Right lobe of liver (tissue), 6 donors: ENCODE data around the gene ATP5PD. TPM values are rescaled to one million over a fixed set of nuclear protein-coding genes. Genes with fewer than 3 reads are reported as not detected.
A peak's percentile ranks its signal among the peaks of the same experiment; 100 is the strongest.
"Not testable (repeated sequence)": the region's sequence is repeated elsewhere in the genome, so short reads cannot be mapped to it uniquely, and the experiment has no call there.

Source experiments
- ATAC-seq, 4 donors: fragments of 200-7000 bp; cut with Tn5 transposase; one replicate each; pipeline ENCODE4 v1.9.1; 2020; ENCODE audit warnings: mild to moderate bottlenecking in 4 of 4, moderate library complexity in 4 of 4
- DNase-seq, 3 donors: peaks; one replicate each; pipeline ENCODE4 v3.0.0-alpha.2; 2020
- H3K27ac ChIP-seq, 3 donors: fragments of 200-600 bp; one replicate each; pipeline ENCODE4 v1.8.0; 2022
- H3K27me3 ChIP-seq, 2 donors: fragments of 200-600 bp; one replicate each; pipeline ENCODE4 v1.8.0; 2022
- H3K36me3 ChIP-seq, 4 donors: fragments of 200-600 bp; sonication (generic) in 1 of 4; one replicate each; pipeline versions ENCODE4 v1.5.1 to v1.8.0; 2017 to 2022; ENCODE audit warnings: control low read depth in 1 of 4
- H3K4me1 ChIP-seq, 4 donors: fragments of 200-600 bp; sonication (generic) in 1 of 4; one replicate each; pipeline versions ENCODE4 v1.5.1 to v1.8.0; 2017 to 2022; ENCODE audit warnings: control low read depth in 1 of 4
- H3K4me3 ChIP-seq, 3 donors: fragments of 200-600 bp; one replicate each; pipeline ENCODE4 v1.8.0; 2022
- H3K9me3 ChIP-seq, 4 donors: fragments of 200-600 bp; sonication (generic) in 1 of 4; one replicate each; pipeline versions ENCODE4 v1.5.1 to v1.8.0; 2017 to 2022; ENCODE audit warnings: control low read depth in 1 of 4
- CTCF ChIP-seq, 4 donors: fragments of 200-600 bp in 3 of 4; fragments of 450-650 bp in 1 of 4; IDR thresholded peaks; one replicate each; pipeline versions ENCODE4 v1.5.1 to v1.8.0; 2016 to 2022; ENCODE audit warnings: antibody characterized with exemption in 4 of 4, mild to moderate bottlenecking in 2 of 4
- POLR2A ChIP-seq: fragments of 450-650 bp; IDR thresholded peaks from one replicate; pipeline ENCODE4 v1.6.1; 2017; ENCODE audit warnings: antibody characterized with exemption, mild to moderate bottlenecking
- WGBS: methylation state at CpG from one replicate; pipeline ENCODE4 v1.1.6; 2018; ENCODE audit warnings: low coverage, low lambda C conversion rate; ENCODE audit not compliant: insufficient coverage; ENCODE audit errors: missing lambda C conversion rate; 5-methylcytosine and 5-hydroxymethylcytosine counted together
- intact Hi-C, 2 donors: fragments of 100-400 bp; cut with DNase I; formaldehyde crosslinking; loops; one replicate each; pipeline versions ENCODE4 v1.11.2 to v1.14.1; 2022
- total RNA-seq, 6 experiments: library from RNA; depleted of rRNA in 2 of 6; stranded (reverse); fragments of >200 nt in 2 of 6; fragmentation: NEBNext Ultra II Directional in 3 of 6; extraction: Animal tissue kit (Norgen Biotek cat#: 25700) in 3 of 6; gene quantifications; one replicate each; pipeline versions ENCODE4 v1.1.0 to v1.2.4, GENCODE V29; 2016 to 2023
- donor health status: DM: no; HTN: yes; CAD: no.
- donor health status: DM: no; HTN: no; CAD: no.
- donor health status: DM: no; HTN: no; CAD: no.
- donor health status: DM: no; HTN: yes; CAD: no.
- donor health status: DM: no; HTN: yes; CAD: no.

ATP5PD gene
- total RNA-seq, 6 experiments from 2014 or later, result 145 to 262 (median 179) TPM

- Histone ChIP-seq H3K27ac (no peak overlapping the region), H3K9me3 (no peaks in the 10 kb centered on the region), H3K4me3 (no peak overlapping the region), H3K27me3 (no peaks in the 10 kb centered on the region), H3K4me1 (peaks cover 0 to 13% (median 4%) of the 10 kb centered on the region in 4 donors), H3K36me3 (no peaks in the 10 kb centered on the region)
- TF ChIP-seq CTCF (IDR thresholded peaks at IDR 0.05) (no peak), POLR2A (no peak)
- DNase-seq, result peak in 1 of 3 donors; percentile 19
- intact Hi-C loops, result no loop called here
- ATAC-seq, result no peak
- 80% methylated on average over 5 of the region's 8 CpGs for WGBS
These were observed 35.9 kb downstream of the ATP5PD start for GRCh38 chr17:75010683-75011400.

- TF ChIP-seq POLR2A (no peak), CTCF (IDR thresholded peaks at IDR 0.05) (no peak)
- DNase-seq, result no peak
- no peaks in the 10 kb centered on the region for H3K9me3 ChIP-seq
- no peaks in the 10 kb centered on the region for H3K36me3 ChIP-seq
- no peak overlapping the region for H3K4me3 ChIP-seq
- H3K4me1 ChIP-seq, result peaks cover 0 to 13% (median 4%) of the 10 kb centered on the region in 4 donors
- no peak overlapping the region for H3K27ac ChIP-seq
- 60% methylated on average over 2 of the region's 2 CpGs for WGBS
- no peaks in the 10 kb centered on the region for H3K27me3 ChIP-seq
- ATAC-seq, result no peak
- intact Hi-C loops, result loop anchor here in 1 of 2 donors (5.0 kb wide), 1 partner anchor 33 kb away; no protein-coding TSS in a partner anchor
These were observed 37.5 kb downstream of the ATP5PD start for GRCh38 chr17:75009139-75009724.

GRCh38 chr17:75008373-75008772 is 38.4 kb downstream of the ATP5PD start:
- no peak overlapping the region for H3K4me3 ChIP-seq
- peaks cover 0 to 6% (median 2%) of the 10 kb centered on the region in 4 donors for H3K4me1 ChIP-seq
- 38% methylated on average over 1 of the region's 6 CpGs for whole genome bisulfite sequencing
- TF ChIP-seq CTCF (IDR thresholded peaks at IDR 0.05), result no peak
- TF ChIP-seq POLR2A, result no peak
- DNase-seq (no peak), ATAC-seq (no peak)
- H3K27ac ChIP-seq, result no peak overlapping the region
- intact Hi-C loops, result loop anchor here in 1 of 2 donors (5.0 kb wide), 1 partner anchor 34 kb away; no protein-coding TSS in a partner anchor
- H3K27me3 ChIP-seq, result no peaks in the 10 kb centered on the region
- no peaks in the 10 kb centered on the region for H3K9me3 ChIP-seq
- H3K36me3 ChIP-seq, result no peaks in the 10 kb centered on the region

- Histone ChIP-seq H3K9me3 (no peaks in the 10 kb centered on the region), H3K27ac (no peak overlapping the region), H3K36me3 (peaks cover 0 to 4% (median 0%) of the 10 kb centered on the region in 4 donors), H3K4me3 (no peak overlapping the region), H3K27me3 (no peaks in the 10 kb centered on the region), H3K4me1 (peaks cover 0 to 2% (median 0%) of the 10 kb centered on the region in 4 donors)
- 56% methylated on average over 5 of the region's 5 CpGs for WGBS
- DNase-seq (no peak), ATAC-seq (peak in 3 of 4 donors; percentile 25 to 72 (median 46))
- TF ChIP-seq CTCF (IDR thresholded peaks at IDR 0.05), result peak in 2 of 4 donors; percentile 8 to 11
- TF ChIP-seq POLR2A, result no peak
- intact Hi-C loops, result loop anchor here in 1 of 2 donors (5.0 kb wide), 1 partner anchor 36 kb away; no protein-coding TSS in a partner anchor
These were observed 40.1 kb downstream of the ATP5PD start for GRCh38 chr17:75006653-75007052.

- H3K4me1 ChIP-seq, ATAC-seq, H3K36me3 ChIP-seq, H3K27ac ChIP-seq, H3K27me3 ChIP-seq, H3K9me3 ChIP-seq, DNase-seq, H3K4me3 ChIP-seq: not testable (repeated sequence)
- 79% methylated on average over 6 of the region's 6 CpGs for WGBS
- intact Hi-C loops, result loop anchor here in 1 of 2 donors (5.0 kb wide), 1 partner anchor 36 kb away; no protein-coding TSS in a partner anchor
These were observed 40.7 kb downstream of the ATP5PD start for GRCh38 chr17:75006084-75006483.
